Fibroblast of skin of right quadriceps (primary cell): ENCODE data around the gene CD68.
"Not testable (repeated sequence)": the region's sequence is repeated elsewhere in the genome, so short reads cannot be mapped to it uniquely, and the experiment has no call there.

Experiments used
- DNase-seq: peaks from one replicate; pipeline ENCODE4 v3.0.0-alpha.2; 2013

The CD68 gene

GRCh38 chr17:7613769-7614424 lies 34.5 kb downstream of the CD68 start:
- peak; percentile 59 for DNase-seq

- peak; percentile 100 for DNase-seq
Observed at GRCh38 chr17:7614425-7615264, 35.2 kb downstream of the CD68 start, which contains the start of gene FXR2. Gene FXR2 (minus strand): TSS chr17:7614897. CDS start chr17:7614532, 365 bp downstream.

- no peak for DNase-seq
Observed at GRCh38 chr17:7615265-7615747, 35.9 kb downstream of the CD68 start.

- DNase-seq = no peak
Observed at GRCh38 chr17:7618608-7619007, 39.2 kb downstream of the CD68 start.

- DNase-seq = no peak
Observed at GRCh38 chr17:7620835-7621234, 41.4 kb downstream of the CD68 start.

- DNase-seq = no peak
Observed at GRCh38 chr17:7623661-7624060, 44.2 kb downstream of the CD68 start.

GRCh38 chr17:7625749-7626148 lies 46.3 kb downstream of the CD68 start:
- DNase-seq = not testable (repeated sequence)

- no peak for DNase-seq
Observed at GRCh38 chr17:7626307-7626706, 46.9 kb downstream of the CD68 start.

- peak; percentile 13 for DNase-seq
Observed at GRCh38 chr17:7626956-7627249, 47.5 kb downstream of the CD68 start.

GRCh38 chr17:7627250-7628121 lies 48.0 kb downstream of the CD68 start, which contains the start of gene SAT2:
Gene SAT2 (minus strand): TSS chr17:7627821. CDS start chr17:7627635, 186 bp downstream.
- DNase-seq = peak; percentile 93

- DNase-seq = no peak
Observed at GRCh38 chr17:7629939-7630571, 50.6 kb downstream of the CD68 start, which contains the start of gene SHBG. Gene SHBG (plus strand): TSS chr17:7630135. CDS start chr17:7630173, 38 bp downstream.
